ENCODE results near the gene PARP3.

GRCh38 chr3:51949121-51949520, 7.0 kb downstream of the PARP3 start:
- TF ChIP-seq HDAC6 (IDR thresholded peaks at IDR 0.05; ENCODE audit: low read depth, low read length) (no peak), TBP (IDR thresholded peaks at IDR 0.05; ENCODE audit: low read depth, low read length) (no peak), SP1 (IDR thresholded peaks at IDR 0.05; ENCODE audit: low read depth, low read length) (no peak), EZH2 (IDR thresholded peaks at IDR 0.05; ENCODE audit: low read depth, low read length, severe bottlenecking) (no peak), RFX5 (IDR thresholded peaks at IDR 0.05; ENCODE audit: borderline replicate concordance, low read depth, low read length) (no peak), RAD21 (IDR thresholded peaks at IDR 0.05 in 1 of 2, conservative IDR thresholded peaks at IDR 0.05 in 1 of 2; ENCODE audit: low read depth in 2 of 2, low read length in 2 of 2) (no peak), EP300 (IDR thresholded peaks at IDR 0.05; ENCODE audit: borderline replicate concordance in 1 of 2, low read depth in 2 of 2, low read length in 2 of 2) (no peak), TAF1 (IDR thresholded peaks at IDR 0.05; ENCODE audit: low read depth, low read length) (no peak)
